ENCODE results near the gene MPV17L2.

MPV17L2 gene

DNA sequence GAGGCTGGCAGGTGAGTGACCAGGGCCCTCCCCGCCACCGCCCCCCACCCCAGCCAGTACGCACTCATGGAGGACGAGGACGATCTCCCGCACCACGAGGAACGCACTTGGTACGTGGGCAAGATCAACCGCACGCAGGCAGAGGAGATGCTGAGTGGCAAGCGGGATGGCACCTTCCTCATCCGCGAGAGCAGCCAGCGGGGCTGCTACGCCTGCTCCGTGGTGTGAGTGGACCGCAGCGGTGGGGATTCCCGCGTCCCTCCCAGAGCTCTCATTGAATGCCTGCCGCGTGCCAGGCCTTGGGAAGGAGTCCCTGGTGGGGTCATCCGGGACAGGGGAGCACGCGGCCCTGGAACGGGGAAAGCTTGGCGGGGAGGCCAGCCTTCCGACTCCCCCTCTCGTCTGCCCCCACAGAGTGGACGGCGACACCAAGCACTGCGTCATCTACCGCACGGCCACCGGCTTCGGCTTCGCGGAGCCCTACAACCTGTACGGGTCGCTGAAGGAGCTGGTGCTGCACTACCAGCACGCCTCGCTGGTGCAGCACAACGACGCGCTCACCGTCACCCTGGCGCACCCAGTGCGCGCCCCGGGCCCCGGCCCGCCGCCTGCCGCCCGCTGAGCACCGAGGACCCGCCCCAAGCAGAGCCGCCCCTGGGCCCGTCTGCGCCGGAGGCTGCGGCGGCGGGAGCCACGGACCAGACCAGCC lies 24.2 kb upstream of the MPV17L2 start:
- Mint-ChIP-seq H3K4me1 (peaks cover 41 to 61% of the 10 kb centered on the region in 2 donors), H3K27me3 (no peaks in the 10 kb centered on the region), H3K9me3 (peaks cover 0 to 4% of the 10 kb centered on the region in 2 donors), H3K36me3 (peaks cover 40 to 62% of the 10 kb centered on the region in 2 donors), H3K4me3 (peak overlapping the region; percentile 78 to 91), H3K27ac (peak overlapping the region; percentile 99)
- no peak for ATAC-seq (replicated peaks)
- no peak for DNase-seq

DNA sequence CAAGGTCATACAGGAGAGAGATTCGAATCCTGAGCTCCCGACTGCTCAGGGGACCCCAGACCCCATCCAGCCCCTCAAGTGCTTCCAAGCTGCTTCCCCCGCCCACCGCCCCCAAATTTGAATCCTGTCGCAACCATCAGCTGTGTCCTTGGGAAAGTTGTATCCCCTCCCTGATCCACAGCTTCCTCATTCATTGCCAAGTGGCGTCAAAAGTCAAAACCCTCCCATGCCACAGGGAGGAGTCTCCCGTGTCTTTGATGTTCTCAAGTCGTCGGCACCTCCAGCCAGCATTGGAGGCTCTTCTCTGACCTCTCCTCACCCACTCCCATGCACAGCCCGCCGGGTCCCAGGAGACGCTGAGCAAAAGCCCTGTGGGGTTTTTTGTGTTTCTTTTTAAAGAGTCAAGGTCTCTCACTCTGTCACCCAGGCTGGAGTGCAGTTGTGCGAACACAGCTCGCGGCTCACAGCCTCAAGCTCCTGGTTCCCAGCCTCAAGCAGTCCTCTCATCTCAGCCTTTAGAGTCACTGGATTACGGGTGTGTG lies 22.2 kb upstream of the MPV17L2 start:
- ATAC-seq (replicated peaks) (peak; percentile 44 to 47), DNase-seq (peak; percentile 86)
- Mint-ChIP-seq H3K27ac (peak overlapping the region; percentile 99), H3K4me3 (peak overlapping the region; percentile 64 to 73), H3K9me3 (peaks cover 0 to 3% of the 10 kb centered on the region in 2 donors), H3K36me3 (peaks cover 54 to 76% of the 10 kb centered on the region in 2 donors), H3K27me3 (no peaks in the 10 kb centered on the region), H3K4me1 (peaks cover 49 to 80% of the 10 kb centered on the region in 2 donors)

DNA sequence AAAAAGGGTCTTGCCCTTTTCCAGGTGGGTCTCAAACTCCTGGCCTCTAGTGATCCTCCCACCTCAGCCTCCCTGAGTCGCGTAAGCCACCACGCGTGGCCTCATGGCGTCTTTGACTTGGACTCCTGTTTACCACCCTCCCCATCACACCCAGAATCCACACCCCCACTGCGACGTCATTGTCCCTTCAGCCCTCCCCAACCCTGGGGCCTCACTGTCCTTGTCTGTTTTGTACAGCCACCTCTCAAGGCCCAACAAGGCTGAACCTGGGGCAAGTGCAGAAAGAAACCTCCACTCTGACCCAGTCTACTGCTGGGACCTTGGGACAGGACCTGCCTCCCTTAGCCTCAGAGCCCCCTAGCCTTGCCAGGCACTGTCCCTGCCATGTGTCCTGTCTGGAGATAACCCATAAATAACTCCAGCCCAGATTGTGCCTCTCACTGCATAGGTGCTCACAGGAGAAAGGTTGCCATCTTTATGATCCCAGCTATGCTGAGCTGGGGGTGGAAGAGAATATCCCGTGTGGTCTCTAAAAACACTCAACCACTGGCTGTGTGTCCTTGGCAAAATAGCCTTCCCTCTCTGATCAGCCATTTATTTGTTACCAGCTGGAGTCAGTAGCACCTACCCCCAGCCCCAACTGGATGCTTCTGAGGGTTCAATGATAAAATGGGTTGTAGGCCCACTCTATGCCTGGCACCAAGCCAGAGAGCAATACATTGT lies 21.3 kb upstream of the MPV17L2 start:
- DNase-seq = no peak
- Mint-ChIP-seq H3K27ac (peak overlapping the region; percentile 99), H3K4me3 (peak overlapping the region; percentile 64 to 73), H3K27me3 (no peaks in the 10 kb centered on the region), H3K36me3 (peaks cover 53 to 74% of the 10 kb centered on the region in 2 donors), H3K4me1 (peaks cover 56 to 87% of the 10 kb centered on the region in 2 donors), H3K9me3 (peaks cover 0 to 3% of the 10 kb centered on the region in 2 donors)
- ATAC-seq (replicated peaks) = no peak

DNA sequence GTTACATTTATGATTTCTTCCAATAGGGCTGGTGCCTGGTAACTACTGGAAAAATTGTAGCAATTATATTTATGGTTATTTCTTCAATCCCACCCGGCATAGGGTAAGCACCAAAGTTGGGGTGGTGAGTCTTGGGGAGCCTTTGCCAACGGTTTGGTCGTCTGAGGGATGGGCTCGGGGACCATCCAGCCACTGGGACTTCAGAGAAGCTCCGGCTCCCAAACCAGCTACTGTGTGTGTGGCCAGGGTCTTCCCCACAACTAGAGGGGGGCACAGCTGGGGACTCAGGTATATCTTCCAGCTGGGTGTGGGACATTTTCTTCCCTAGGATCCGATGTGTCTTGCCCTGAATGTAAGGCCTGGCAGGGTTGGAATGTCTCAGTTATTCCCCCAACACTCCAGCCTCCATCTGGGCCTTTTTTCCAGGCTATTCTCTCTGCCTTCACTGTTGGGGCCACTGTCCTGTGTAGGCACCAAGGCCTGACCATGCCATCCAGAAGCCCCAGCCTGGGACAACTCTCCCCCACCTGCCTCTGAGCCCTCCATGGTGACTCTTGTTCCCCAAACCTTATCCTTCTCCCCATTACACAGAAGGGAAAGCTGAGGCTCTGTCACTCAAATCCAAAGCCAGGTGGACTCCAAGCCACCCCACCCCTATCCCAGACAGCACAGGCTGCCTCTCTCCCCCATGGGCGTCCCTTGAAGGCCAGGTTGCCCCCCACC lies 20.5 kb upstream of the MPV17L2 start:
- DNase-seq = no peak
- Mint-ChIP-seq H3K27me3 (no peaks in the 10 kb centered on the region), H3K4me1 (peaks cover 59 to 94% of the 10 kb centered on the region in 2 donors), H3K9me3 (peaks cover 0 to 3% of the 10 kb centered on the region in 2 donors), H3K27ac (peak overlapping the region; percentile 99), H3K36me3 (peaks cover 52 to 74% of the 10 kb centered on the region in 2 donors), H3K4me3 (peak overlapping the region; percentile 94 to 98)
- ATAC-seq (replicated peaks) = no peak

DNA sequence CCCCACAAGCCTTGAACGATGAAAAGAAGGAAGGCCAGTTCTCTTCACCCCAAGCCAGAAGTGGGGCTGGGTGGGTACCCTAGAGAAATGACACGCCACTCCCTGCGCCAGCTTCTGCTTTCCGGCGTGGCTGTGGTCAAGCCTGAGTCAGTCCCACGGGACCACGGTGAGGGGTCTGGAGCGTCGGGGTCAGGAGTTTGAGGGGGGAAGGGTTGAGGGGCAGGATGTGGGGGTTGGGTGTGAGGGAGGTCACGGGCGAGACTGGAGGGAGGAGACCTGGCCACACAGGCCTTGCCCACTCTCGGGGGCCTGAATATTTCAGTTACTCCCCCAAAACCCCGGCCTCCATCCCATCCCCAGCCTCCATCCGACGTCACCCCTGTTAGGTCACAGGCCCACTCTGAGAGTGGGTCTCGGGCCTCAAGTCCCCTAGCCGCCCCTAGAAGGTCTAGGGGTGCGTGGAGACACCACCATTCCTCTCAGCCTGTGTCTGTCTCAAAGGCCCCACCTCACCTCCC lies 19.9 kb upstream of the MPV17L2 start:
- no peaks in the 10 kb centered on the region for H3K27me3 Mint-ChIP-seq
- peaks cover 54 to 75% of the 10 kb centered on the region in 2 donors for H3K36me3 Mint-ChIP-seq
- peaks cover 0 to 3% of the 10 kb centered on the region in 2 donors for H3K9me3 Mint-ChIP-seq
- H3K4me3 Mint-ChIP-seq = peak overlapping the region; percentile 94 to 98
- peak overlapping the region; percentile 99 for H3K27ac Mint-ChIP-seq
- peaks cover 59 to 96% of the 10 kb centered on the region in 2 donors for H3K4me1 Mint-ChIP-seq
- DNase-seq = peak; percentile 82
- ATAC-seq (replicated peaks) = peak; percentile 31 to 37

DNA sequence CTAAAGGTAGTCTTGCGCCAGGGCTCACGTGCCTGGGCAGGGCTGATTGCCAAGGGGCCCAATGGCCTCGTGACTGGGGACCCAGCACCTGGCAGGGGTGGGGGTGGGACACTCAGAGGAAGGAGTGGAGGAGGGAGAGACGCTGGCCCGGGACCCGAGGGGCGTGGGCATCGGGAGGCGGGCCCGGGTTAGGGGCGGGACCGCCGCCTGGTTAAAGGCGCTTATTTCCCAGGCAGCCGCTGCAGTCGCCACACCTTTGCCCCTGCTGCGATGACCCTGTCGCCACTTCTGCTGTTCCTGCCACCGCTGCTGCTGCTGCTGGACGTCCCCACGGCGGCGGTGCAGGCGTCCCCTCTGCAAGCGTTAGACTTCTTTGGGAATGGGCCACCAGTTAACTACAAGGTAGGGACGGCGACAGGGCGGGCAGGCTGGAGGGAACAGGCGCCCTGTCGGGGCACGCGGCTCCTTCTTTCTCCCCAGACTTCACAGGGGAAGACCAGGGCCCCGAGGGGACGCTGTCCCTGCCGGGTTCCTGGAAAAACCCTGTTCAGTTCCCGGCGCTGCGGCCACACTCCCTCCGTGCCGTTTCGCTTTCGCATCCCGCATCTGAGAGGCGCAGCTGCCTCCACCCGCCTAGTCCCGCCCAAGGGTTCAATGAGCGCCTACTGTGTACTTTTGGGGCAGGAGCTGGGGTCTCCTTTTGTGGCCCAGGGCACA lies 19.3 kb upstream of the MPV17L2 start, which contains the start of gene IFI30:
Gene IFI30, plus strand, starts transcription at position 242 of the 717 bp plus-strand sequence. Its CDS starts 29 bp downstream, at position 271.
- DNase-seq (peak; percentile 92), ATAC-seq (replicated peaks) (peak; percentile 65 to 72)
- peaks cover 0 to 3% of the 10 kb centered on the region in 2 donors for H3K9me3 Mint-ChIP-seq
- peak within 1 kb of the TSS; percentile 99 for H3K27ac Mint-ChIP-seq
- H3K4me3 Mint-ChIP-seq = peak within 1 kb of the TSS; percentile 94 to 98
- H3K36me3 Mint-ChIP-seq = peaks cover 53 to 75% of the 10 kb centered on the region in 2 donors
- H3K4me1 Mint-ChIP-seq = peaks cover 56 to 92% of the 10 kb centered on the region in 2 donors
- H3K27me3 Mint-ChIP-seq = no peaks in the 10 kb centered on the region

DNA sequence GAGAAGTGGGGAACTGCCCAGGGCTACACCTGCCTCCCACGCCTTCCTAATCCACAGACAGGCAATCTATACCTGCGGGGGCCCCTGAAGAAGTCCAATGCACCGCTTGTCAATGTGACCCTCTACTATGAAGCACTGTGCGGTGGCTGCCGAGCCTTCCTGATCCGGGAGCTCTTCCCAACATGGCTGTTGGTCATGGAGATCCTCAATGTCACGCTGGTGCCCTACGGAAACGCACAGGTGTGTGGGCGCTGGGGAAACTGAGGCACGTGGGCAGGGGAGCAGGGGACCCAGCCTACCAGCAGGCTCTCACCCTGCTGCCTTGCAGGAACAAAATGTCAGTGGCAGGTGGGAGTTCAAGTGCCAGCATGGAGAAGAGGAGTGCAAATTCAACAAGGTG lies 18.0 kb upstream of the MPV17L2 start:
- no peak for ATAC-seq (replicated peaks)
- Mint-ChIP-seq H3K27me3 (no peaks in the 10 kb centered on the region), H3K36me3 (peaks cover 56 to 75% of the 10 kb centered on the region in 2 donors), H3K4me3 (peak overlapping the region; percentile 94 to 98), H3K9me3 (no peaks in the 10 kb centered on the region), H3K27ac (peak overlapping the region; percentile 99), H3K4me1 (peaks cover 52 to 91% of the 10 kb centered on the region in 2 donors)
- no peak for DNase-seq

DNA sequence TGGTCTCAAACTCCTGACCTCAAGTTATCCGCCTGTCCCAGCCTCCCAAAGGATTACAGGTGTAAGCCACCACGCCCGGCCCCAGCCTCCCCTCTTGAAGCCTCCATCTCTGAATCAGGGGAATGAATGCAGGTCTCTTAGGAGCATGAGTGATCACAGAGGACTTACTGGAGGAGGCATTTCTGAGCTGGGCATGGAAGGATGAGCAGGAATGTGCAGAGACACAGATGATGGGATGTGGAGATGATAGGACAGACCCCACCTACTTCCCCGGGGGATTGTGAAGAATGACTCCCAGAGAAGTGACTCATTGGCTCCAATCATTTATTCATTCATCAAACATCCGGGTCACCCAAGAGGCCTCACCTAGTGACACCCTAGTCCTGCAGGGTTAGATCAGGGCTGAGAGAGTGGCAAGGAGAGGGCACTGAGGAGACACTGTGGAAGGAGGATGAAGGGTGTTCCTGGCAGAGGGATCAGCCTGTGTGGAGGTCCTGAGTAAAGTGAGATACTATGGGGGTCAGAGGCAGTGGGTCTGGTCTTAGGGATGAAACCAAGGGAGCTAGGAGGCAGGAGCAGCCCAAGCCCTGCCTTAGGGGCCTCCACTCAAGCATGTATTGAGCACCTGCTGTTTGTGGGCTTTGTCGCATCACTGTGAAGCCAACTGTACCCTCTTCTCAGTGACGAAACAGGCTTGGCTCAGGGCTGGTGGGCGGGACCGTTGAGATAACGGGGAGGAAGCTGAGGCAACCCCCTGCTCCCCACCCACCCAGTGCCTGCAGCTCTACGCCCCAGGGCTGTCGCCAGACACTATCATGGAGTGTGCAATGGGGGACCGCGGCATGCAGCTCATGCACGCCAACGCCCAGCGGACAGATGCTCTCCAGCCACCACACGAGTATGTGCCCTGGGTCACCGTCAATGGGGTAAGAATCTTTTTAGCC lies 16.4 kb upstream of the MPV17L2 start:
- H3K4me1 Mint-ChIP-seq = peaks cover 46 to 91% of the 10 kb centered on the region in 2 donors
- H3K27me3 Mint-ChIP-seq = no peaks in the 10 kb centered on the region
- peak overlapping the region; percentile 86 for H3K27ac Mint-ChIP-seq
- peak overlapping the region; percentile 73 to 76 for H3K4me3 Mint-ChIP-seq
- no peak for DNase-seq
- peaks cover 49 to 67% of the 10 kb centered on the region in 2 donors for H3K36me3 Mint-ChIP-seq
- no peaks in the 10 kb centered on the region for H3K9me3 Mint-ChIP-seq
- ATAC-seq (replicated peaks) = no peak

DNA sequence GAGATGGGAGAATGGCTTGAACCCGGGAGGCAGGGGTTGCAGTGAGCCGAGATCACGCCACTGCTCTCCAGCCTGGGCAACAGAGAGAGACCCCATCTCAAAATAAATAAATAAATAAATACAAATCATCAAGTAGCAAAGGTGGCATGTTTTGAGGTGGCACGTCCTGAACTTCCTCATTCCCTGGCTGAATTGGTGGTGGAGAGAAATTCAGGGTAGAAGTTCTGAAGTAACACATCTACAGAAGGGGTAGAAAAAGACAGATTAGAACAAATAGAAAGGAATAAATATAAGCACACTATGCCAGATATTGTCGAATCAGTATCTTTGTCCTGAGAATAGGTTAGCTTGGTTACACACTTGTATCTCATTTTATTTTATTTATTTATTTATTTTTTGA lies 13.1 kb upstream of the MPV17L2 start:
- peaks cover 36 to 42% of the 10 kb centered on the region in 2 donors for H3K36me3 Mint-ChIP-seq
- H3K9me3 Mint-ChIP-seq = no peaks in the 10 kb centered on the region
- H3K27me3 Mint-ChIP-seq = no peaks in the 10 kb centered on the region
- peaks cover 30 to 61% of the 10 kb centered on the region in 2 donors for H3K4me1 Mint-ChIP-seq
- ATAC-seq (replicated peaks) (peak; percentile 41 to 45), DNase-seq (no peak)
- H3K4me3 Mint-ChIP-seq = peak overlapping the region in 1 of 2 donors; percentile 33
- H3K27ac Mint-ChIP-seq = peak overlapping the region; percentile 59

DNA sequence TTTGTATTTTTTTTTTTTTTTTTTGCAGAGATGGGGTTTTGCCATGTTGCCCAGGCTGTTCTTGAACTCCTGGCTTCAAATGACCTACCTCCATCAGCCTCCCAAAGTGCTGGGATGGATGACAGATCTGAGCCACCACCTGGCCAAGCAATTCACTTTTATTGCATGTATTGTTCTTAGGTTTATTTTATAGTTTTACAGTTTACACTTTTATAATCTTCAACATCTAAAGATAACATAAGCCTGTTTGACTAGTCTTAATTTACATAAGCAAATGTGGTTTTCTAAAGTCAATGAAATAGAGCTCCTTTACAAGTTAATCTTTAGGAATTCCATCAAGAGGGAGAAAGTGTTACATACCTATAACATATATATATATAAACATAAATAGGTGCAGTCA lies 9.5 kb upstream of the MPV17L2 start:
- Mint-ChIP-seq H3K9me3 (no peaks in the 10 kb centered on the region), H3K36me3 (peaks cover 8 to 11% of the 10 kb centered on the region in 2 donors), H3K27me3 (no peaks in the 10 kb centered on the region)

DNA sequence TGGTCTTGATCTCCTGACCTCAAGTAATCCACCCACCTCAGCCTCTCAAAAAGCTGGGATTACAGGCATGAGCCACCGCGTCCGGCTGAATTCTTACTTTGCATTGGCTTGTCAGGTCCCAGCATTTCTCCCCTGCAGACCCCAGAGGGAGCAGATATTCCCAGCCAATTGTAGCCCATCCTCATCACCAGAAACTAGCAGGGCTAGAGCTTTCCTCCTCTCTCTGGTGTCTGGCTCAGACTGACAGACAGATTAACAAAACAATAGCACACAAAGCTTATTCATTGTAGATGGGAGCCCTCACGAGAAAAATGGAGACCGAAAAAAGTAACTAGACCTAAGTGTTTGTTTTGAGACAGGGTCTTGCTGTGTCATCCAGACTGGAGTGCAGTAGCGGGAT lies 7.5 kb upstream of the MPV17L2 start:
- Mint-ChIP-seq H3K36me3 (no peaks in the 10 kb centered on the region), H3K27me3 (no peaks in the 10 kb centered on the region), H3K9me3 (no peaks in the 10 kb centered on the region), H3K4me3 (no peak overlapping the region), H3K4me1 (peaks cover 10 to 23% of the 10 kb centered on the region in 2 donors), H3K27ac (peak overlapping the region; percentile 60)
- ATAC-seq (replicated peaks) = no peak
- DNase-seq = no peak

More for the DNA sequence above, 9.5 kb upstream of the MPV17L2 start:
- no peak for DNase-seq
- ATAC-seq (replicated peaks) = no peak
- H3K4me1 Mint-ChIP-seq = peaks cover 12 to 41% of the 10 kb centered on the region in 2 donors
- H3K4me3 Mint-ChIP-seq = no peak overlapping the region
- H3K27ac Mint-ChIP-seq = no peak overlapping the region

DNA sequence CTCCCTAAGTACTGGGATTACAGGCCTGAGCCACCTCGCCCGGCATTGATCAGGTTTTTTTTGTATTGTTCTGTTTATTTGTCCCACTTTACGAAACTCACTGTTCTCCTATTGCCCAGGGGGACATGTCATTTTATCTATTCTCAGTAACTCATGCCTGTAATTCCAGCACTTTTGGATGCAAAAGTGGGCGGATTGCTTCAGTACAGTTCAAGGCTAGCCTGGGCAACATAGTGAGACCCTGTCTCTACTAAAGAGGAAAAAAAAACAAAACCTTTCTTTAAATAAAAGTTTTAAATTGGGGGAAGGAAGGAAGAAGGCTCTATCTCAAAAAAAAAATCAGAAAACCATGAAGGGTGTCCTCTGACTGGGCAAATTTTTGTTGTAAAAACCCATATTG lies 2.7 kb upstream of the MPV17L2 start:
- no peaks in the 10 kb centered on the region for H3K9me3 Mint-ChIP-seq
- no peak overlapping the region for H3K27ac Mint-ChIP-seq
- no peaks in the 10 kb centered on the region for H3K27me3 Mint-ChIP-seq
- peaks cover 23 to 37% of the 10 kb centered on the region in 2 donors for H3K4me1 Mint-ChIP-seq
- H3K36me3 Mint-ChIP-seq = peaks cover 4 to 7% of the 10 kb centered on the region in 2 donors
- H3K4me3 Mint-ChIP-seq = no peak overlapping the region
- DNase-seq (no peak), ATAC-seq (replicated peaks) (no peak)
